ENCODE results near the gene SPTBN1. TPM values are rescaled to one million over a fixed set of nuclear protein-coding genes. Genes with fewer than 3 reads are reported as not detected.

Gene SPTBN1
- total RNA-seq, 4 donors from 2014 or later, result 189 to 423 (median 341) TPM

GRCh38 chr2:54599914-54600313 is 143.8 kb downstream of the SPTBN1 start:
- peaks cover 8 to 9% of the 10 kb centered on the region in 2 donors for H3K4me1 ChIP-seq

GRCh38 chr2:54601339-54601738 is 145.2 kb downstream of the SPTBN1 start:
- intact Hi-C loops (cut with DNase I; ENCODE audit: low total_unique reads), result no loop called here
- TF ChIP-seq POLR2A (IDR thresholded peaks at IDR 0.05) (no peak), CTCF (IDR thresholded peaks at IDR 0.05) (no peak)
- no peaks in the 10 kb centered on the region for H3K36me3 ChIP-seq
- H3K9me3 ChIP-seq, result no peaks in the 10 kb centered on the region
- peaks cover 4 to 9% of the 10 kb centered on the region in 2 donors for H3K4me1 ChIP-seq
- DNase-seq, result no peak
- H3K27ac ChIP-seq, result peak overlapping the region; percentile 5 to 52
- no peak overlapping the region for H3K4me3 ChIP-seq
- H3K27me3 ChIP-seq, result no peaks in the 10 kb centered on the region

More at GRCh38 chr2:54599914-54600313, 143.8 kb downstream of the SPTBN1 start:
- no peaks in the 10 kb centered on the region for H3K27me3 ChIP-seq
- DNase-seq, result peak; percentile 45 to 57
- H3K36me3 ChIP-seq, result no peaks in the 10 kb centered on the region
- H3K4me3 ChIP-seq, result no peak overlapping the region
- intact Hi-C loops (cut with DNase I; ENCODE audit: low total_unique reads), result no loop called here
- H3K27ac ChIP-seq, result peak overlapping the region; percentile 33 to 52
- peak in 1 of 2 donors; percentile 7 for TF ChIP-seq POLR2A (IDR thresholded peaks at IDR 0.05)
- TF ChIP-seq CTCF (IDR thresholded peaks at IDR 0.05), result no peak
- no peaks in the 10 kb centered on the region for H3K9me3 ChIP-seq

GRCh38 chr2:54602736-54603322 is 146.7 kb downstream of the SPTBN1 start:
- no peak for TF ChIP-seq POLR2A (IDR thresholded peaks at IDR 0.05)
- TF ChIP-seq CTCF (IDR thresholded peaks at IDR 0.05), result no peak
- Histone ChIP-seq H3K4me1 (peaks cover 0 to 4% of the 10 kb centered on the region in 2 donors), H3K4me3 (no peak overlapping the region), H3K36me3 (no peaks in the 10 kb centered on the region), H3K9me3 (no peaks in the 10 kb centered on the region), H3K27me3 (no peaks in the 10 kb centered on the region), H3K27ac (peak overlapping the region; percentile 17 to 52)
- intact Hi-C loops (cut with DNase I; ENCODE audit: low total_unique reads), result no loop called here
- DNase-seq, result no peak

GRCh38 chr2:54603357-54603756 is 147.2 kb downstream of the SPTBN1 start:
- H3K27ac ChIP-seq, result peak overlapping the region; percentile 17 to 52
- no peak for TF ChIP-seq POLR2A (IDR thresholded peaks at IDR 0.05)
- TF ChIP-seq CTCF (IDR thresholded peaks at IDR 0.05), result no peak
- peaks cover 0 to 4% of the 10 kb centered on the region in 2 donors for H3K4me1 ChIP-seq
- no peaks in the 10 kb centered on the region for H3K27me3 ChIP-seq
- no peaks in the 10 kb centered on the region for H3K9me3 ChIP-seq
- intact Hi-C loops (cut with DNase I; ENCODE audit: low total_unique reads), result no loop called here
- no peak for DNase-seq
- H3K36me3 ChIP-seq, result no peaks in the 10 kb centered on the region
- no peak overlapping the region for H3K4me3 ChIP-seq

GRCh38 chr2:54603796-54604195 is 147.7 kb downstream of the SPTBN1 start:
- no peaks in the 10 kb centered on the region for H3K9me3 ChIP-seq
- H3K4me3 ChIP-seq, result no peak overlapping the region
- peaks cover 0 to 4% of the 10 kb centered on the region in 2 donors for H3K4me1 ChIP-seq
- no peaks in the 10 kb centered on the region for H3K27me3 ChIP-seq
- H3K36me3 ChIP-seq, result no peaks in the 10 kb centered on the region
- TF ChIP-seq CTCF (IDR thresholded peaks at IDR 0.05) (no peak), POLR2A (IDR thresholded peaks at IDR 0.05) (no peak)
- peak overlapping the region; percentile 17 to 52 for H3K27ac ChIP-seq
- no peak for DNase-seq
- intact Hi-C loops (cut with DNase I; ENCODE audit: low total_unique reads), result no loop called here

All from uterus (tissue), 4 donors.